Prostate gland (tissue), 2 donors: ENCODE results near the gene PIKFYVE. TPM values are rescaled to one million over a fixed set of nuclear protein-coding genes. Genes with fewer than 3 reads are reported as not detected.
"Not testable (repeated sequence)": the region's sequence is repeated elsewhere in the genome, so short reads cannot be mapped to it uniquely, and the experiment has no call there.

Experiments
- DNase-seq: peaks from one replicate; pipeline ENCODE4 v3.0.0-alpha.2; 2019; ENCODE audit warnings: low spot score
- H3K27ac ChIP-seq, 2 donors: fragments of 200-600 bp; sonication (generic); 2 replicates each; pipeline ENCODE4 v1.5.1; 2017 to 2019
- H3K27me3 ChIP-seq: fragments of 200-600 bp; sonication (generic); replicated peaks from 2 replicates; pipeline ENCODE4 v1.5.1; 2019; ENCODE audit not compliant: insufficient read depth
- H3K36me3 ChIP-seq, 2 donors: fragments of 200-600 bp; sonication (generic); 1 replicate in 1 of 2; 2 replicates in 1 of 2; pipeline versions ENCODE4 v1.5.1 to v1.8.1; 2017 to 2019
- H3K4me1 ChIP-seq: fragments of 200-600 bp; sonication (generic); replicated peaks from 2 replicates; pipeline ENCODE4 v1.5.1; 2019
- H3K4me3 ChIP-seq, 2 donors: fragments of 200-600 bp; sonication (generic); 2 replicates each; pipeline ENCODE4 v1.5.1; 2017 to 2019
- H3K9me3 ChIP-seq: fragments of 200-600 bp; sonication (generic); 2 replicates; pipeline ENCODE4 v1.5.1; 2017
- POLR2A ChIP-seq: fragments of 450-650 bp; IDR thresholded peaks from one replicate; pipeline ENCODE4 v1.6.1; 2016; ENCODE audit warnings: antibody characterized with exemption, mild to moderate bottlenecking
- POLR2AphosphoS5 ChIP-seq: sonication (generic); formaldehyde crosslinking; IDR thresholded peaks from one replicate; pipeline ENCODE4 v1.6.1; 2017; ENCODE audit warnings: antibody characterized with exemption
- WGBS: methylation state at CpG from one replicate; pipeline ENCODE4 v1.1.5; 2018; 5-methylcytosine and 5-hydroxymethylcytosine counted together
- intact Hi-C: fragments of 100-400 bp; cut with DNase I; formaldehyde crosslinking; loops from one replicate; pipeline ENCODE4 v1.14.2; 2022
- total RNA-seq, 2 donors: library from RNA; depleted of rRNA; stranded (reverse); fragments of >200 nt; gene quantifications; one replicate each; pipeline ENCODE4 v1.1.0, GENCODE V29; 2016
- TF ChIP-seq, protein P1 (sequence below), 4 experiments: fragments of 200-600 bp in 2 of 4; fragments of 450-650 bp in 2 of 4; sonication (generic) in 2 of 4; IDR thresholded peaks; 1 replicate in 3 of 4; 2 replicates in 1 of 4; pipeline ENCODE4 v1.5.1; 2016 to 2019; ENCODE audit warnings: antibody characterized with exemption in 4 of 4, mild to moderate bottlenecking in 2 of 4, moderate library complexity in 2 of 4

PIKFYVE gene
- total RNA-seq, 2 donors from 2014 or later: 26.7 to 47.1 TPM

DNA sequence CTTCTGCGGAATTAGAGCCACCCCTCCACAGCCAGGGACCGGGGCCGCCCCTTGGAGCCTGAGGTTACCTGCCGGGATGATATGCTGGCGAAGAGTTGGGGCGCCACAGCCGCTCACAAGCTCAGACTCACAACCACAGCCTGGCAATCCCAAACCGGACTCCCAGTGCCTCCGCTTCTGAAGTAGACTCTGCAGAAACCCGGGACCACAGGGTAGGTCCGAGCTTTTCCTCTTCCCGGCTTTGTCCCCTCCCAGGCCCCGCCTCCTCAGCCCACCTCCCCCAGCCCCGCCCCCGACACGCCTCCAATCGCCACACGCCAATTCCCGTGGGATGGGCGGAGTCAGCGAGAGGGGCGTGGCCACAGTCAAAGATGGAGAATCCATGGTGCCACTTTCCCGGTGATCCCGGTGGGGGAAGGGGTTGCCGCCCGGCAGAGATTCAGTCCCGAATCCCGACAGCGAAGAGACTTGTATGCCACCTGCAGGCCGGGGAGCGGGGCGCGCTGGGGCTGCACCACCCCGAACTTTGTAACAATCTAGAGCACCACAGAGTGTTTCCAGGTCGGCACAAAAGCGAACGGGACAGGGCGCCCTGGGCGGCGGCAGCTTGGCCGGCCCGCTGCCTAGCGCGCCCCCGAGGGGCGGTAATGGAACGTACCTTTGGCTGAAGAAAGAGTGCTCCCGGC lies 11.0 kb upstream of the PIKFYVE start, which contains the start of gene IDH1:
Gene IDH1, minus strand, starts transcription at position 201 of the 686 bp plus-strand sequence. CDS start 3,520 bp downstream, outside the sequence.
- TF ChIP-seq POLR2AphosphoS5 (peak; percentile 85), POLR2A (peak; percentile 45)
- TF ChIP-seq, protein P1, sequence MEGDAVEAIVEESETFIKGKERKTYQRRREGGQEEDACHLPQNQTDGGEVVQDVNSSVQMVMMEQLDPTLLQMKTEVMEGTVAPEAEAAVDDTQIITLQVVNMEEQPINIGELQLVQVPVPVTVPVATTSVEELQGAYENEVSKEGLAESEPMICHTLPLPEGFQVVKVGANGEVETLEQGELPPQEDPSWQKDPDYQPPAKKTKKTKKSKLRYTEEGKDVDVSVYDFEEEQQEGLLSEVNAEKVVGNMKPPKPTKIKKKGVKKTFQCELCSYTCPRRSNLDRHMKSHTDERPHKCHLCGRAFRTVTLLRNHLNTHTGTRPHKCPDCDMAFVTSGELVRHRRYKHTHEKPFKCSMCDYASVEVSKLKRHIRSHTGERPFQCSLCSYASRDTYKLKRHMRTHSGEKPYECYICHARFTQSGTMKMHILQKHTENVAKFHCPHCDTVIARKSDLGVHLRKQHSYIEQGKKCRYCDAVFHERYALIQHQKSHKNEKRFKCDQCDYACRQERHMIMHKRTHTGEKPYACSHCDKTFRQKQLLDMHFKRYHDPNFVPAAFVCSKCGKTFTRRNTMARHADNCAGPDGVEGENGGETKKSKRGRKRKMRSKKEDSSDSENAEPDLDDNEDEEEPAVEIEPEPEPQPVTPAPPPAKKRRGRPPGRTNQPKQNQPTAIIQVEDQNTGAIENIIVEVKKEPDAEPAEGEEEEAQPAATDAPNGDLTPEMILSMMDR (IDR thresholded peaks at IDR 0.05): peak in 3 of 4 experiments; percentile 46 to 54 (median 48)
- H3K36me3 ChIP-seq: no peaks in the 10 kb centered on the region
- peak; percentile 96 for DNase-seq
- under 1% methylated on average over 48 of the region's 48 CpGs for WGBS
- H3K4me3 ChIP-seq: peak within 1 kb of the TSS; percentile 68 to 77
- intact Hi-C loops: loop anchor here (1.0 to 10.0 kb wide), 4 partner anchors 11 to 153 kb away; partner anchors contain the start of gene PIKFYVE
- H3K27me3 ChIP-seq: no peaks in the 10 kb centered on the region
- H3K4me1 ChIP-seq: peaks cover 7% of the 10 kb centered on the region
- peak within 1 kb of the TSS; percentile 58 to 82 for H3K27ac ChIP-seq
- H3K9me3 ChIP-seq: no peaks in the 10 kb centered on the region

DNA sequence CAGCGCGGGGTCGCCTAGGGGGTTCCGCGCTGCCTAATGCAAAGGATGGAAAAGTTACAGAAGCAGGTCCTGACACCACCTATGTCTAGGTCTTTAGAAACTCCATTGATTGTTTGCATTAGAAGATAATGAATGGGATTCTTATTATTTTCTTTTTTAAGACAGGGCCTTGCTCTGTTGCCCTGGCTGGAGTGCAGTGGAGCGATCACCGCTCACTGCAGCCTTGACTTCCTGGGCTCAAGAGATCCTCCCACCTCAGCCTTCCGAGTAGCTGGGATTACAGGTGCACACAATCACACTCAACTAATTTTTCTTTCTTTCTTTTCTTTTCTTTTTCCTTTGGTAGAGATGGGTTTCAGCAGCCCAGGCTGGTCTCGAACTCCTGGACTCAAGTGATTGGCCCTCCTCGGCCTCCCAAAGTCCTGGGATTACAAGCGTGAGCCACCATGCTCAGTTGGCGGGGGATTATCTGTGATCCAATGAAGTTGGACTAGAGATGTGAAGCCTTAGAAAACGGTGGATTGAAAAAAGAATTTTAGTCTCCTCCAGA lies 10.4 kb upstream of the PIKFYVE start:
- Histone ChIP-seq H3K4me3 (peak overlapping the region; percentile 68 to 77), H3K9me3 (no peaks in the 10 kb centered on the region), H3K4me1 (peaks cover 7% of the 10 kb centered on the region), H3K36me3 (no peaks in the 10 kb centered on the region), H3K27ac (peak overlapping the region; percentile 58 to 82), H3K27me3 (no peaks in the 10 kb centered on the region)
- WGBS: 42% methylated on average over 13 of the region's 13 CpGs
- TF ChIP-seq, protein P1 (IDR thresholded peaks at IDR 0.05): no peak
- TF ChIP-seq POLR2A (no peak), POLR2AphosphoS5 (no peak)
- intact Hi-C loops: loop anchor here (1.0 to 10.0 kb wide), 2 partner anchors 11 to 59 kb away; partner anchors contain the start of gene PIKFYVE
- DNase-seq: no peak

- DNase-seq: no peak
- Histone ChIP-seq H3K4me1 (peaks cover 7% of the 10 kb centered on the region), H3K9me3 (no peaks in the 10 kb centered on the region), H3K27me3 (no peaks in the 10 kb centered on the region), H3K36me3 (no peaks in the 10 kb centered on the region), H3K4me3 (no peak overlapping the region), H3K27ac (peak overlapping the region; percentile 71 to 82)
- intact Hi-C loops: loop anchor here (10.0 kb wide), 1 partner anchor 59 kb away; no protein-coding TSS in a partner anchor
- WGBS: 45% methylated on average over 10 of the region's 10 CpGs
- TF ChIP-seq POLR2A: no peak
- TF ChIP-seq, protein P1 (IDR thresholded peaks at IDR 0.05): peak in 2 of 4 experiments; percentile 19 to 33
- no peak for TF ChIP-seq POLR2AphosphoS5
Observed at GRCh38 chr2:208256192-208256782, 9.8 kb upstream of the PIKFYVE start.

GRCh38 chr2:208256849-208257813 lies 8.9 kb upstream of the PIKFYVE start:
- 22% methylated on average over 12 of the region's 12 CpGs for whole genome bisulfite sequencing
- peak; percentile 20 for TF ChIP-seq POLR2AphosphoS5
- not testable (repeated sequence) for H3K9me3 ChIP-seq, H3K4me1 ChIP-seq, H3K27me3 ChIP-seq, H3K4me3 ChIP-seq, H3K36me3 ChIP-seq
- H3K27ac ChIP-seq: peak overlapping the region; percentile 71 to 82
- intact Hi-C loops: loop anchor here (10.0 kb wide), 1 partner anchor 58 kb away; no protein-coding TSS in a partner anchor
- peak; percentile 57 for DNase-seq
